HCT116 (cell line): ENCODE results near the gene FHOD3. TPM values are rescaled to one million over a fixed set of nuclear protein-coding genes. Genes with fewer than 3 reads are reported as not detected.

Experiments used
- ATAC-seq: fragments of 200-7000 bp; cut with Tn5 transposase; 2 replicates; pipeline ENCODE4 v1.9.1; 2020; ENCODE audit warnings: mild to moderate bottlenecking, moderate library complexity
- BruUV-seq: library from RNA; stranded (reverse); fragments of 400-500 nt; replicated peaks from 2 replicates; lab custom pipeline; 2021; lab: Mats Ljungman, UMichigan
- CTCF ChIA-PET: fragments of 300-600 bp; sonication (Branson Sonifier 250); formaldehyde crosslinking; loops from one replicate; lab custom pipeline; 2021; ENCODE audit warnings: antibody characterized with exemption; lab: Charles Lee
- POLR2A ChIA-PET: fragments of 300-600, 350-600 bp; sonication (Branson Sonifier 250); formaldehyde crosslinking; loops from one replicate; lab custom pipeline; 2021; ENCODE audit warnings: antibody characterized with exemption; lab: Charles Lee
- RAD21 ChIA-PET, 2 experiments: fragments of 300-600 bp; sonication (Branson Sonifier 250); formaldehyde crosslinking; loops; one replicate each; lab custom pipeline; 2023; ENCODE audit warnings: low total read pairs in 2 of 2; ENCODE audit not compliant: uncharacterized antibody in 2 of 2, unreplicated experiment in 2 of 2, low non-redundant PET in 1 of 2; lab: Charles Lee
- DNase-seq: peaks from one replicate; pipeline ENCODE4 v3.0.0-alpha.2; 2010; ENCODE audit warnings: low read depth, low spot score
- H2AFZ ChIP-seq: fragments of 200-600 bp; shearing (Covaris generic), sonication (generic); 2 replicates; pipeline ENCODE4 v1.6.1; 2017; ENCODE audit warnings: low read depth, mixed run types, mixed read lengths, antibody characterized with exemption, low read length; ENCODE audit not compliant: poor library complexity, severe bottlenecking
- H3K27ac ChIP-seq: 2 replicates; pipeline ENCODE4 v1.5.1; 2012; ENCODE audit warnings: low read depth, low read length
- H3K27me3 ChIP-seq: fragments of 200-600 bp; sonication (generic); 2 replicates; pipeline ENCODE4 v1.6.1; 2016; ENCODE audit warnings: mixed run types, low read length, mixed read lengths; ENCODE audit not compliant: insufficient read depth
- H3K36me3 ChIP-seq, 2 experiments: fragments of 200-500 bp in 1 of 2; fragments of 200-600 bp in 1 of 2; sonication (Bioruptor generic) in 1 of 2; sonication (generic) in 1 of 2; 2 replicates each; pipeline versions ENCODE4 v1.5.1 to v1.6.1; 2014 to 2016; ENCODE audit warnings: low read length in 2 of 2, inconsistent platforms in 1 of 2, mixed read lengths in 1 of 2, mixed run types in 1 of 2; ENCODE audit not compliant: insufficient read depth in 2 of 2, control insufficient read depth in 1 of 2
- H3K4me1 ChIP-seq, 2 experiments: fragments of 200-600 bp in 1 of 2; sonication (generic) in 1 of 2; 2 replicates each; pipeline versions ENCODE4 v1.5.1 to v1.6.1; 2012 to 2017; ENCODE audit warnings: low read length in 2 of 2, inconsistent platforms in 1 of 2, mild to moderate bottlenecking in 1 of 2, mixed read lengths in 1 of 2, mixed run types in 1 of 2, moderate library complexity in 1 of 2; ENCODE audit not compliant: insufficient read depth in 2 of 2, control insufficient read depth in 1 of 2
- H3K4me2 ChIP-seq: fragments of 200-600 bp; sonication (generic); 2 replicates; pipeline ENCODE4 v1.6.1; 2017; ENCODE audit warnings: mixed run types, low read length, mixed read lengths
- H3K4me3 ChIP-seq, 2 experiments: fragments of 200-600 bp in 1 of 2; sonication (generic) in 1 of 2; replicated peaks in 1 of 2; 2 replicates each; pipeline ENCODE4 v1.5.1; 2011 to 2016; ENCODE audit warnings: low read length in 2 of 2, control low read depth in 1 of 2, low read depth in 1 of 2, mild to moderate bottlenecking in 1 of 2, mixed read lengths in 1 of 2, mixed run types in 1 of 2
- H3K79me2 ChIP-seq: fragments of 200-600 bp; sonication (generic); 2 replicates; pipeline ENCODE4 v1.6.1; 2017; ENCODE audit warnings: mild to moderate bottlenecking, mixed run types, low read length, moderate library complexity, mixed read lengths; ENCODE audit not compliant: insufficient read depth
- H3K9ac ChIP-seq: fragments of 200-600 bp; sonication (generic); 2 replicates; pipeline ENCODE4 v1.6.1; 2016; ENCODE audit warnings: low read length, mixed read lengths
- H3K9me2 ChIP-seq: fragments of 200-600 bp; sonication (generic), shearing (Covaris generic); 2 replicates; pipeline ENCODE4 v1.6.1; 2017; ENCODE audit warnings: mixed run types, mild to moderate bottlenecking, moderate library complexity; ENCODE audit not compliant: insufficient read depth
- H3K9me3 ChIP-seq, 2 experiments: fragments of 200-500 bp in 1 of 2; fragments of 200-600 bp in 1 of 2; sonication (Bioruptor generic) in 1 of 2; sonication (generic) in 1 of 2; 2 replicates each; pipeline ENCODE4 v1.6.1; 2014 to 2017; ENCODE audit warnings: low read length in 2 of 2, mixed read lengths in 2 of 2, inconsistent platforms in 1 of 2, low read depth in 1 of 2, mild to moderate bottlenecking in 1 of 2, mixed run types in 1 of 2, moderate library complexity in 1 of 2; ENCODE audit not compliant: control insufficient read depth in 1 of 2, insufficient read depth in 1 of 2
- H4K20me1 ChIP-seq: fragments of 200-600 bp; sonication (generic), shearing (Covaris generic); 2 replicates; pipeline ENCODE4 v1.6.1; 2017; ENCODE audit warnings: mixed run types, mild to moderate bottlenecking, moderate library complexity; ENCODE audit not compliant: insufficient read depth
- ATF3 ChIP-seq: IDR thresholded peaks from 2 replicates; pipeline ENCODE4 v1.6.1; 2012
- ELF1 ChIP-seq: IDR thresholded peaks from 2 replicates; pipeline ENCODE4 v1.6.1; 2012; ENCODE audit warnings: low read depth, borderline replicate concordance
- EZH2 ChIP-seq: fragments of 200-600 bp; sonication (generic); IDR thresholded peaks from 2 replicates; pipeline ENCODE4 v1.6.1; 2017; ENCODE audit warnings: antibody characterized with exemption, mixed run types
- EZH2phosphoT487 ChIP-seq: fragments of 200-600 bp; IDR thresholded peaks from 2 replicates; pipeline ENCODE4 v1.6.1; 2018; ENCODE audit warnings: antibody characterized with exemption, borderline replicate concordance
- FOSL1 ChIP-seq: IDR thresholded peaks from 2 replicates; pipeline ENCODE4 v1.6.1; 2012; ENCODE audit warnings: low read depth
- POLR2A ChIP-seq: IDR thresholded peaks from 2 replicates; pipeline ENCODE4 v1.7.0; 2011; ENCODE audit warnings: borderline replicate concordance; ENCODE audit not compliant: insufficient read depth, insufficient read length; ENCODE audit errors: extremely low read depth
- RAD21 ChIP-seq: IDR thresholded peaks from 2 replicates; pipeline ENCODE4 v1.6.1; 2012; ENCODE audit warnings: low read depth, mild to moderate bottlenecking
- SIN3A ChIP-seq: IDR thresholded peaks from 2 replicates; pipeline ENCODE4 v1.6.1; 2012; ENCODE audit warnings: low read depth
- SP1 ChIP-seq: IDR thresholded peaks from 2 replicates; pipeline ENCODE4 v1.6.1; 2012; ENCODE audit warnings: low read depth
- ZBTB33 ChIP-seq: IDR thresholded peaks from 2 replicates; pipeline ENCODE4 v1.6.1; 2011; ENCODE audit warnings: mild to moderate bottlenecking, low read length, moderate library complexity; ENCODE audit not compliant: insufficient replicate concordance; ENCODE audit errors: extremely low read depth
- ZFX ChIP-seq: fragments of 450-650 bp; IDR thresholded peaks from 2 replicates; pipeline ENCODE4 v1.6.1; 2017
- ZNF274 ChIP-seq: fragments of 200-500 bp; sonication (Bioruptor generic); IDR thresholded peaks from 2 replicates; pipeline ENCODE4 v1.6.1; 2014; ENCODE audit warnings: mild to moderate bottlenecking, low read depth, low read length, inconsistent platforms
- intact Hi-C: fragments of 100-400 bp; cut with micrococcal nuclease; formaldehyde crosslinking; loops from 2 replicates; pipeline ENCODE4 v1.10.0; 2022
- total RNA-seq: library from RNA; stranded (reverse); gene quantifications from one replicate; pipeline ENCODE4 v1.2.1, GENCODE V29; 2021; ENCODE audit not compliant: unreplicated experiment

Gene FHOD3
- total RNA-seq, 1 experiment from 2014 or later: 4.0 TPM

GRCh38 chr18:36381075-36381474 lies 83.6 kb downstream of the FHOD3 start:
- intact Hi-C loops: no loop called here
- ChIA-PET RAD21 (no interaction called here), POLR2A (no interaction called here), CTCF (no interaction called here)
- no peaks in the 10 kb centered on the region for H3K79me2 ChIP-seq
- no peaks in the 10 kb centered on the region for H3K4me1 ChIP-seq
- TF ChIP-seq ELF1: no peak
- TF ChIP-seq ZNF274: no peak
- TF ChIP-seq SP1: no peak
- TF ChIP-seq EZH2: no peak
- no peak for TF ChIP-seq POLR2A
- TF ChIP-seq RAD21: no peak
- TF ChIP-seq ZBTB33: no peak
- no peak for TF ChIP-seq ZFX
- no peak for TF ChIP-seq ATF3
- no peak for TF ChIP-seq SIN3A
- no peaks in the 10 kb centered on the region for H3K27me3 ChIP-seq
- no peak overlapping the region for H3K9ac ChIP-seq
- no peak for DNase-seq
- BruUV-seq: no TSS peak
- H3K4me2 ChIP-seq: no peak overlapping the region
- no peaks in the 10 kb centered on the region for H4K20me1 ChIP-seq
- H2AFZ ChIP-seq: no peak overlapping the region
- H3K9me3 ChIP-seq: no peaks in the 10 kb centered on the region
- H3K4me3 ChIP-seq: no peak overlapping the region
- no peak overlapping the region for H3K27ac ChIP-seq
- H3K36me3 ChIP-seq: no peaks in the 10 kb centered on the region
- H3K9me2 ChIP-seq: no peaks in the 10 kb centered on the region
- no peak for ATAC-seq

GRCh38 chr18:36382854-36383253 lies 85.3 kb downstream of the FHOD3 start:
- Histone ChIP-seq H3K9me2 (no peaks in the 10 kb centered on the region), H3K27ac (no peak overlapping the region), H3K9ac (no peak overlapping the region), H3K36me3 (no peaks in the 10 kb centered on the region), H3K4me1 (no peaks in the 10 kb centered on the region), H3K79me2 (no peaks in the 10 kb centered on the region), H2AFZ (no peak overlapping the region), H3K4me2 (no peak overlapping the region), H3K9me3 (no peaks in the 10 kb centered on the region), H3K27me3 (no peaks in the 10 kb centered on the region), H4K20me1 (no peaks in the 10 kb centered on the region), H3K4me3 (no peak overlapping the region)
- ChIA-PET POLR2A (no interaction called here), CTCF (no interaction called here), RAD21 (no interaction called here)
- ATAC-seq (no peak), DNase-seq (no peak)
- BruUV-seq: no TSS peak
- intact Hi-C loops: no loop called here
- TF ChIP-seq EZH2phosphoT487 (no peak), FOSL1 (no peak)
